Head of caudate nucleus (tissue), 42 donors: ENCODE measurements around the gene APBA1.
A peak's percentile ranks its signal among the peaks of the same experiment; 100 is the strongest.

Source experiments
- DNase-seq, 42 donors: peaks; one replicate each; pipeline versions ENCODE4 v3.0.0 to v3.0.0-alpha.2; 2020 to 2021; ENCODE audit warnings: mixed read lengths in 7 of 42
- intact Hi-C: fragments of 100-400 bp; cut with DNase I; formaldehyde crosslinking; loops from one replicate; pipeline ENCODE4 v1.15.0; 2022

APBA1 gene

GRCh38 chr9:69554945-69555344, 117.2 kb downstream of the APBA1 start:
- intact Hi-C loops, result loop anchor here (10.0 kb wide), 1 partner anchor 120 kb away; the partner anchor contains the start of gene APBA1
- no peak for DNase-seq

- intact Hi-C loops, result loop anchor here (2.0 to 10.0 kb wide), 3 partner anchors 125 to 515 kb away; partner anchors contain the start of genes APBA1 and FXN
- peak in 27 of 42 donors; percentile 4 to 71 (median 45) for DNase-seq
Measured at GRCh38 chr9:69549310-69550202, 122.6 kb downstream of the APBA1 start.

GRCh38 chr9:69548681-69549080, 123.5 kb downstream of the APBA1 start:
- intact Hi-C loops, result loop anchor here (2.0 to 10.0 kb wide), 2 partner anchors 126 to 514 kb away; partner anchors contain the start of gene FXN
- DNase-seq, result peak in 32 of 42 donors; percentile 5 to 75 (median 45)

- peak in 32 of 42 donors; percentile 8 to 76 (median 38) for DNase-seq
- intact Hi-C loops, result loop anchor here (10.0 kb wide), 1 partner anchor 511 kb away; the partner anchor contains the start of gene FXN
Measured at GRCh38 chr9:69546265-69546664, 125.9 kb downstream of the APBA1 start.

GRCh38 chr9:69542942-69543704, 129.0 kb downstream of the APBA1 start:
- peak in 40 of 42 donors; percentile 14 to 73 (median 52) for DNase-seq
- intact Hi-C loops, result loop anchor here (10.0 kb wide), 1 partner anchor 508 kb away; the partner anchor contains the start of gene FXN

- no peak for DNase-seq
- intact Hi-C loops, result loop anchor here (10.0 kb wide), 1 partner anchor 507 kb away; the partner anchor contains the start of gene FXN
Measured at GRCh38 chr9:69542058-69542457, 130.1 kb downstream of the APBA1 start.

GRCh38 chr9:69535911-69536310, 136.3 kb downstream of the APBA1 start:
- no peak for DNase-seq
- intact Hi-C loops, result no loop called here

- intact Hi-C loops, result no loop called here
- DNase-seq, result no peak
Measured at GRCh38 chr9:69535286-69535832, 136.8 kb downstream of the APBA1 start.

GRCh38 chr9:69532396-69532795, 139.8 kb downstream of the APBA1 start:
- intact Hi-C loops, result no loop called here
- no peak for DNase-seq

- DNase-seq, result no peak
- intact Hi-C loops, result no loop called here
Measured at GRCh38 chr9:69527454-69527853, 144.7 kb downstream of the APBA1 start.

- intact Hi-C loops, result no loop called here
- DNase-seq, result no peak
Measured at GRCh38 chr9:69526699-69527098, 145.5 kb downstream of the APBA1 start.

GRCh38 chr9:69519470-69520240, 152.5 kb downstream of the APBA1 start:
- intact Hi-C loops, result no loop called here
- no peak for DNase-seq

- no peak for DNase-seq
- intact Hi-C loops, result no loop called here
Measured at GRCh38 chr9:69516353-69517322, 155.5 kb downstream of the APBA1 start.

- DNase-seq, result no peak
- intact Hi-C loops, result no loop called here
Measured at GRCh38 chr9:69515810-69516209, 156.4 kb downstream of the APBA1 start.

GRCh38 chr9:69513141-69513820, 158.9 kb downstream of the APBA1 start:
- DNase-seq, result no peak
- intact Hi-C loops, result no loop called here

GRCh38 chr9:69504058-69504457, 168.1 kb downstream of the APBA1 start:
- no peak for DNase-seq
- intact Hi-C loops, result no loop called here
